Suprapubic skin (tissue), 4 donors: ENCODE measurements around the gene SAAL1.

Experiments used
- CTCF ChIP-seq, 2 donors: fragments of 200-600 bp in 1 of 2; fragments of 450-650 bp in 1 of 2; sonication (generic) in 1 of 2; IDR thresholded peaks; one replicate each; pipeline ENCODE4 v1.5.1; 2016 to 2019; ENCODE audit warnings: antibody characterized with exemption in 2 of 2, mild to moderate bottlenecking in 1 of 2, moderate library complexity in 1 of 2
- EP300 ChIP-seq: sonication (generic); formaldehyde crosslinking; IDR thresholded peaks from one replicate; pipeline ENCODE4 v1.6.1; 2017; ENCODE audit warnings: antibody characterized with exemption
- POLR2A ChIP-seq, 2 donors: fragments of 450-650 bp; IDR thresholded peaks; one replicate each; pipeline ENCODE4 v1.6.1; 2017; ENCODE audit warnings: antibody characterized with exemption in 2 of 2, mild to moderate bottlenecking in 2 of 2, moderate library complexity in 2 of 2
- POLR2AphosphoS5 ChIP-seq, 3 donors: sonication (generic); formaldehyde crosslinking; IDR thresholded peaks; one replicate each; pipeline ENCODE4 v1.6.1; 2017; ENCODE audit warnings: antibody characterized with exemption in 3 of 3

GRCh38 chr11:18144243-18144642 is 38.4 kb upstream of the SAAL1 start:
- TF ChIP-seq CTCF (IDR thresholded peaks at IDR 0.05) (no peak), POLR2A (IDR thresholded peaks at IDR 0.05) (no peak), POLR2AphosphoS5 (IDR thresholded peaks at IDR 0.05) (no peak), EP300 (no peak)
